BLaER1 (cell line): ENCODE data around the gene EDN2.

Source experiments
- H3K27ac ChIP-seq: shearing (Covaris generic); formaldehyde crosslinking; 2 replicates; pipeline ENCODE4 v1.8.1; 2022
- H3K27me3 ChIP-seq: shearing (Covaris generic); formaldehyde crosslinking; 2 replicates; pipeline ENCODE4 v1.8.1; 2022
- H3K36me3 ChIP-seq: shearing (Covaris generic); formaldehyde crosslinking; 2 replicates; pipeline ENCODE4 v1.8.1; 2022
- H3K4me1 ChIP-seq: shearing (Covaris generic); formaldehyde crosslinking; 2 replicates; pipeline ENCODE4 v1.8.1; 2022
- H3K4me2 ChIP-seq: shearing (Covaris generic); formaldehyde crosslinking; 2 replicates; pipeline ENCODE4 v1.8.1; 2022
- H3K4me3 ChIP-seq: shearing (Covaris generic); formaldehyde crosslinking; 2 replicates; pipeline ENCODE4 v1.8.1; 2022
- H3K9ac ChIP-seq: shearing (Covaris generic); formaldehyde crosslinking; 2 replicates; pipeline ENCODE4 v1.8.1; 2022
- H3K9me3 ChIP-seq: shearing (Covaris generic); formaldehyde crosslinking; 2 replicates; pipeline ENCODE4 v1.8.1; 2022
- H4K20me1 ChIP-seq: shearing (Covaris generic); formaldehyde crosslinking; 2 replicates; pipeline ENCODE4 v1.8.1; 2022
- Cebpa-rat ChIP-seq: shearing (Covaris generic); IDR thresholded peaks from 2 replicates; pipeline ENCODE4 v1.8.1; 2022

EDN2 gene

GRCh38 chr1:41510531-41511238 lies 26.2 kb upstream of the EDN2 start:
- peaks cover 5% of the 10 kb centered on the region; the same call in 1 of the 2 replicates for H3K27me3 ChIP-seq
- peaks cover 23% of the 10 kb centered on the region for H3K4me1 ChIP-seq
- H4K20me1 ChIP-seq, result peaks cover 28% of the 10 kb centered on the region
- H3K9ac ChIP-seq, result no peak overlapping the region
- peaks cover 3% of the 10 kb centered on the region; the same call in 1 of the 2 replicates for H3K36me3 ChIP-seq
- peak overlapping the region; percentile 64 for H3K4me2 ChIP-seq
- no peak for TF ChIP-seq Cebpa-rat
- no peaks in the 10 kb centered on the region for H3K9me3 ChIP-seq
- no peak overlapping the region for H3K4me3 ChIP-seq
- no peak overlapping the region for H3K27ac ChIP-seq

GRCh38 chr1:41509270-41509671 lies 24.8 kb upstream of the EDN2 start:
- Histone ChIP-seq H3K4me2 (peak overlapping the region; percentile 64), H3K9me3 (no peaks in the 10 kb centered on the region), H3K27me3 (peaks cover 5% of the 10 kb centered on the region; the same call in 1 of the 2 replicates), H3K9ac (no peak overlapping the region), H3K36me3 (peaks cover 3% of the 10 kb centered on the region; the same call in 1 of the 2 replicates), H4K20me1 (peaks cover 28% of the 10 kb centered on the region), H3K4me3 (no peak overlapping the region), H3K27ac (no peak overlapping the region), H3K4me1 (peaks cover 27% of the 10 kb centered on the region)
- TF ChIP-seq Cebpa-rat, result no peak

- Histone ChIP-seq H3K9ac (no peak overlapping the region), H3K4me2 (no peak overlapping the region), H3K27me3 (peaks cover 5% of the 10 kb centered on the region; the same call in 1 of the 2 replicates), H3K4me1 (peaks cover 36% of the 10 kb centered on the region), H3K9me3 (no peaks in the 10 kb centered on the region), H3K27ac (no peak overlapping the region), H4K20me1 (peaks cover 28% of the 10 kb centered on the region), H3K36me3 (peaks cover 3% of the 10 kb centered on the region; the same call in 1 of the 2 replicates), H3K4me3 (no peak overlapping the region)
- TF ChIP-seq Cebpa-rat, result no peak
Observed at GRCh38 chr1:41508290-41508689, 23.8 kb upstream of the EDN2 start.

DNA sequence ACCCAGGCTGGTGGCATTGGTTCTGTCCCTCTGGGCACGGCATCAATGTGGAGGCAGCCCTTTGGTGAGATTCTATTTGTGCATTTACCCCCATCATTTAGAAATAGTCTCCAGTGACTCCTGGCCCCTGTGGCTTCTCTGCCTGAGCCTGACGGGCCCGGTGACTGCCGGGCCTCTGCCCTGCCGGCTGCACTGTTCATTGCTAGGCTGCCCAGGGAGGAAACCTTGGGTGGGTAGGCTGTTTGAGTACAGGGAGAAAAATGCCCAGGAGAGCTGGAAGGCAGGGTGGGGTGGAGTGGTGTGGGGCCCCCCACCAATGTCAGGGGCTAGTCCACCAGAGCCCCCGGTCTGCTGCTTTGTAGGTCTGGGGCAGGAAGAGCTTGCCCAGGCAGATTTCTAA lies 23.4 kb upstream of the EDN2 start:
- Histone ChIP-seq H3K4me3 (no peak overlapping the region), H3K9me3 (no peaks in the 10 kb centered on the region), H3K9ac (no peak overlapping the region), H3K4me2 (no peak overlapping the region), H3K4me1 (peaks cover 36% of the 10 kb centered on the region), H4K20me1 (peaks cover 28% of the 10 kb centered on the region), H3K27me3 (peaks cover 5% of the 10 kb centered on the region; the same call in 1 of the 2 replicates), H3K27ac (no peak overlapping the region), H3K36me3 (peaks cover 3% of the 10 kb centered on the region; the same call in 1 of the 2 replicates)
- TF ChIP-seq Cebpa-rat, result no peak

GRCh38 chr1:41507110-41507720 lies 22.7 kb upstream of the EDN2 start:
- Histone ChIP-seq H3K9me3 (no peaks in the 10 kb centered on the region), H3K4me1 (peaks cover 36% of the 10 kb centered on the region), H3K4me3 (no peak overlapping the region), H4K20me1 (peaks cover 28% of the 10 kb centered on the region), H3K36me3 (no peaks in the 10 kb centered on the region; the same call in 1 of the 2 replicates), H3K27me3 (peaks cover 5% of the 10 kb centered on the region; the same call in 1 of the 2 replicates), H3K4me2 (no peak overlapping the region), H3K9ac (no peak overlapping the region), H3K27ac (no peak overlapping the region)
- no peak for TF ChIP-seq Cebpa-rat

- no peaks in the 10 kb centered on the region for H3K9me3 ChIP-seq
- H4K20me1 ChIP-seq, result peaks cover 15% of the 10 kb centered on the region
- H3K27ac ChIP-seq, result no peak overlapping the region
- TF ChIP-seq Cebpa-rat, result no peak
- H3K4me3 ChIP-seq, result no peak overlapping the region
- H3K4me2 ChIP-seq, result peak overlapping the region; percentile 11
- peaks cover 27% of the 10 kb centered on the region for H3K4me1 ChIP-seq
- no peak overlapping the region for H3K9ac ChIP-seq
- H3K27me3 ChIP-seq, result peaks cover 5% of the 10 kb centered on the region; the same call in 1 of the 2 replicates
- H3K36me3 ChIP-seq, result no peaks in the 10 kb centered on the region
Observed at GRCh38 chr1:41504114-41505035, 19.9 kb upstream of the EDN2 start.

GRCh38 chr1:41503538-41504113 lies 19.1 kb upstream of the EDN2 start:
- H3K9me3 ChIP-seq, result no peaks in the 10 kb centered on the region
- H3K4me1 ChIP-seq, result peaks cover 27% of the 10 kb centered on the region
- H3K27ac ChIP-seq, result no peak overlapping the region
- peak overlapping the region; percentile 11; the same call in 1 of the 2 replicates for H3K4me2 ChIP-seq
- no peak overlapping the region for H3K4me3 ChIP-seq
- no peak for TF ChIP-seq Cebpa-rat
- peaks cover 8% of the 10 kb centered on the region for H4K20me1 ChIP-seq
- H3K36me3 ChIP-seq, result no peaks in the 10 kb centered on the region
- H3K27me3 ChIP-seq, result peaks cover 5% of the 10 kb centered on the region; the same call in 1 of the 2 replicates
- H3K9ac ChIP-seq, result no peak overlapping the region

DNA sequence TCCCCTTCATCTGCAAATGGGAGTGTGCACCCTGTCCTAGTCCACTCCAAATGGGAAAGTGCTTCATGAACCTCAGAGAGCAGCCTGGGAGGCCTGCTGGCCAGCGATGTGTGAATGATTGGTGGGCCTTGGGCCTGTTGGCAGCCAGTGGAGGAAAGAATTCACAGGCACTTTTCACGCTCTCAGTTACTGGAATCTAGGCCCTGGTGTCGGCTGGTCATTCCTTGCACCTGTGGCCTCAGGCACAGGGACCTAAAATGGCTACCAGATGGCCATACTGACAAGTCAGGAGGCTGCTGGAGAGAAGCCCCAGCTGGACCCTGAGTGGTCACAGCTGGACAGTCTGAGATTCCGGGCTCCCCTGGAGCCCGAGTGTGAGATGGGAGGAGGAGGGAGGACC lies 18.4 kb upstream of the EDN2 start:
- peaks cover 5% of the 10 kb centered on the region; the same call in 1 of the 2 replicates for H3K27me3 ChIP-seq
- no peak overlapping the region for H3K4me3 ChIP-seq

DNA sequence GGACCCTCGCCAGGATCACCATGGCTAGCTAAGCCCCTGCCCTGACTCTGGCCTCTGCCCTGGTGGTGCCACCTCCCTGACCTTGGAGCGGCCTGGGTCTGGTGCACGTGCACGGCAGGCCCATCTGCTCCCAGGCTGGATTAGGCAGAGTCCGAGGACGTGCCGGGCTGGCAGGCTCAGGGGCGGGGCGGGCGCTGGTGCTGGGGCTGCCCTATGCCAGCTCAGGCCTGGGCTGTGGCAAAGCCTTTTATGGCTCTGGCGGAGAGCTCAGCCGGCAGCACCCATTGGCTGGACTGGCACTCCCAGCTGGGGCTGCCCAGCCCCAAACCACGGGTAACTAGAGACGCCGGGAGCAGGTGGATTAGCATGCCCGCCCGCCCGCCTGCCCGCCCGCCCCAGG lies 17.1 kb upstream of the EDN2 start:
- no peak overlapping the region for H3K9ac ChIP-seq
- no peaks in the 10 kb centered on the region for H3K36me3 ChIP-seq
- no peaks in the 10 kb centered on the region for H3K9me3 ChIP-seq
- H3K4me2 ChIP-seq, result no peak overlapping the region
- H3K4me3 ChIP-seq, result no peak overlapping the region
- H3K27ac ChIP-seq, result no peak overlapping the region
- peaks cover 43% of the 10 kb centered on the region for H3K4me1 ChIP-seq
- no peak for TF ChIP-seq Cebpa-rat
- H3K27me3 ChIP-seq, result peaks cover 5% of the 10 kb centered on the region
- no peaks in the 10 kb centered on the region for H4K20me1 ChIP-seq

More for the DNA sequence above, 18.4 kb upstream of the EDN2 start:
- Histone ChIP-seq H4K20me1 (0 out of 2 replicates have a peak, but pooled peaks cover under 1% of the 10 kb centered on the region), H3K4me1 (peaks cover 30% of the 10 kb centered on the region), H3K36me3 (no peaks in the 10 kb centered on the region), H3K9me3 (no peaks in the 10 kb centered on the region), H3K4me2 (no peak overlapping the region), H3K27ac (no peak overlapping the region), H3K9ac (no peak overlapping the region)
- no peak for TF ChIP-seq Cebpa-rat
